Measurements from ENCODE around the gene EEPD1. TPM values are rescaled to one million over a fixed set of nuclear protein-coding genes. Genes with fewer than 3 reads are reported as not detected.

The EEPD1 gene
- total RNA-seq, 1 experiment from 2014 or later: 5.0 TPM

DNA sequence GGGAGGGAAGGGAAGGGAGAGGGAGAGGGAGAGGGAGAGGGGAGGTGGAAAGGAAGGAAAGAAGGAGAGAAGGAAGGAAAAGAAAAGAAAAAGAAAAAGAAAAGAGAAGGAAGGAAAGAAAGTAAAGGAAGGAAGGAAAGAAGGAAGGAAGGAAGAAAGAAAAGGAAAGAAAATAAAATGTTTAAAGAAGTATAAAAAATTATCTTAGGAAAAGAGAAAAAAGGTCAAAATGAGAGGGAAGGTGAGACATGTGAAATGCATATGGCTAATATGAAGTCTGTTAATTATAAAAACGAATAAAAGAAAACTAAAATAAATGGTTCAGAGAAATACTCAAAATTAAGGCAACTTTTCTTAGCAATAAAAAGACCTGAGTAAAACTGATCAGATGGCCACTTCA is 190.5 kb downstream of the EEPD1 start:
- Histone ChIP-seq H3K56ac (ENCODE audit: insufficient read length, low read depth, low read length) (no peak overlapping the region), H3K4me1 (ENCODE audit: insufficient read depth, low read length) (no peaks in the 10 kb centered on the region), H2AFZ (ENCODE audit: low read length) (no peak overlapping the region), H3K27me3 (ENCODE audit: insufficient read depth, low read length) (no peaks in the 10 kb centered on the region), H3K79me1 (ENCODE audit: insufficient read depth, low read depth, low read length, poor library complexity, severe bottlenecking) (no peaks in the 10 kb centered on the region), H2BK12ac (ENCODE audit: insufficient read length, low read depth, low read length) (no peak overlapping the region), H3K9me3 (ENCODE audit: control insufficient read depth, low read depth, low read length) (no peaks in the 10 kb centered on the region), H2BK20ac (ENCODE audit: low read depth, low read length, poor library complexity, severe bottlenecking) (no peak overlapping the region), H3K79me2 (ENCODE audit: insufficient read depth, low read length) (no peaks in the 10 kb centered on the region), H4K20me1 (ENCODE audit: control insufficient read depth, insufficient read depth, insufficient read length) (no peaks in the 10 kb centered on the region), H2AK5ac (ENCODE audit: insufficient read length, low read length) (no peak overlapping the region), H3K18ac (ENCODE audit: insufficient read length, low read depth, low read length) (no peak overlapping the region), H3K9ac (ENCODE audit: extremely low read depth, insufficient read length, low read length) (no peak overlapping the region), H4K5ac (ENCODE audit: insufficient read length, low read depth, low read length) (no peak overlapping the region), H3K4ac (ENCODE audit: low read depth, low read length) (no peak overlapping the region), H3K27ac (ENCODE audit: insufficient read length, low read depth, low read length) (no peak overlapping the region), H2BK120ac (ENCODE audit: low read depth, low read length, poor library complexity, severe bottlenecking) (no peak overlapping the region), H3K23me2 (ENCODE audit: insufficient read length, low read depth, low read length, poor library complexity, severe bottlenecking) (no peaks in the 10 kb centered on the region), H2BK5ac (ENCODE audit: insufficient read length, low read length) (no peak overlapping the region), H2BK15ac (ENCODE audit: low read depth, low read length) (no peak overlapping the region), H3K23ac (ENCODE audit: insufficient read length, low read depth, low read length) (no peak overlapping the region), H3K4me2 (ENCODE audit: insufficient read depth, insufficient read length, low read length) (no peak overlapping the region), H3T11ph (ENCODE audit: low read length) (no peak overlapping the region), H4K8ac (replicated peaks; ENCODE audit: insufficient read length, low read depth, low read length) (no peak overlapping the region), H4K91ac (ENCODE audit: insufficient read length, low read depth, low read length) (no peak overlapping the region), H3K14ac (ENCODE audit: insufficient read depth, low read length) (no peak overlapping the region)
- H3K4me3 Mint-ChIP-seq: no peak overlapping the region
- H3K9me3 Mint-ChIP-seq: peaks cover 0 to 3% of the 10 kb centered on the region in 2 experiments; a peak in 2 of 5 replicates
- no peak for DNase-seq
- no peak overlapping the region for H3K27ac Mint-ChIP-seq
- H3K4me1 Mint-ChIP-seq: peaks cover 0 to 7% of the 10 kb centered on the region in 2 experiments; a peak in 2 of 4 replicates
- no CpG with 5 or more reads among the region's 1 CpG for WGBS (ENCODE audit: extremely low coverage, insufficient read length, low lambda C conversion rate)
- TF ChIP-seq CTCF (conservative IDR thresholded peaks at IDR 0.05): no peak
- no peaks in the 10 kb centered on the region for H3K36me3 Mint-ChIP-seq (ENCODE audit: insufficient read depth in 1 of 3, low read depth in 3 of 3)
- peaks cover 4% of the 10 kb centered on the region for H3K27me3 Mint-ChIP-seq (ENCODE audit: low read depth)

All from H9 (cell line).